Astrocyte (in vitro differentiated cells and primary cell): ENCODE data around the gene TGM1. TPM values are rescaled to one million over a fixed set of nuclear protein-coding genes. Genes with fewer than 3 reads are reported as not detected.
A peak's percentile ranks its signal among the peaks of the same experiment; 100 is the strongest.

ENCODE experiments used
- DNase-seq: peaks from one replicate; pipeline ENCODE4 v3.0.0-alpha.2; 2010; ENCODE audit warnings: low read depth
- FAIRE-seq: peaks from 2 replicates; lab custom pipeline; 2011; peaks lifted over from hg19 to GRCh38; lab: Jason Lieb, UNC
- H2AFZ ChIP-seq: 2 replicates; pipeline ENCODE4 v1.6.0; 2012; ENCODE audit warnings: low read depth, low read length, inconsistent platforms
- H3K27ac ChIP-seq: 2 replicates; pipeline ENCODE4 v1.5.1; 2011; ENCODE audit warnings: low read depth, low read length, inconsistent platforms
- H3K27me3 ChIP-seq: 2 replicates; pipeline ENCODE4 v1.6.0; 2011; ENCODE audit warnings: low read length, inconsistent platforms; ENCODE audit not compliant: insufficient read depth
- H3K36me3 ChIP-seq: 2 replicates; pipeline ENCODE4 v1.5.1; 2011; ENCODE audit warnings: low read length, inconsistent platforms; ENCODE audit not compliant: insufficient read depth
- H3K4me1 ChIP-seq: 2 replicates; pipeline ENCODE4 v1.5.1; 2011; ENCODE audit warnings: low read length, inconsistent platforms; ENCODE audit not compliant: insufficient read depth
- H3K4me2 ChIP-seq: 2 replicates; pipeline ENCODE4 v1.6.0; 2012; ENCODE audit warnings: low read length, inconsistent platforms
- H3K4me3 ChIP-seq: 2 replicates; pipeline ENCODE4 v1.5.1; 2011; ENCODE audit warnings: low read depth, mild to moderate bottlenecking, low read length, inconsistent platforms; ENCODE audit not compliant: insufficient read depth
- H3K79me2 ChIP-seq: 2 replicates; pipeline ENCODE4 v1.6.0; 2012; ENCODE audit warnings: mild to moderate bottlenecking, low read length, inconsistent platforms; ENCODE audit not compliant: insufficient read depth
- H3K9ac ChIP-seq: 2 replicates; pipeline ENCODE4 v1.6.0; 2012; ENCODE audit warnings: mild to moderate bottlenecking, low read length, inconsistent platforms
- H3K9me3 ChIP-seq: 2 replicates; pipeline ENCODE4 v1.5.1; 2012; ENCODE audit warnings: low read depth, mild to moderate bottlenecking, low read length, inconsistent platforms; ENCODE audit not compliant: insufficient read depth
- H4K20me1 ChIP-seq: 2 replicates; pipeline ENCODE4 v1.6.0; 2012; ENCODE audit warnings: low read length, inconsistent platforms; ENCODE audit not compliant: insufficient read depth
- H3K27ac Mint-ChIP-seq: one replicate; pipeline ENCODE4 v1.8.0; 2021; ENCODE audit warnings: mild to moderate bottlenecking, mixed read lengths; ENCODE audit not compliant: unreplicated experiment
- H3K27me3 Mint-ChIP-seq: one replicate; pipeline ENCODE4 v1.8.0; 2021; ENCODE audit warnings: low read depth, mixed read lengths; ENCODE audit not compliant: unreplicated experiment
- H3K36me3 Mint-ChIP-seq: one replicate; pipeline ENCODE4 v1.8.0; 2021; ENCODE audit warnings: low read depth, mixed read lengths; ENCODE audit not compliant: unreplicated experiment
- H3K4me1 Mint-ChIP-seq: one replicate; pipeline ENCODE4 v1.8.0; 2021; ENCODE audit warnings: low read depth, mixed read lengths; ENCODE audit not compliant: unreplicated experiment
- H3K4me3 Mint-ChIP-seq: one replicate; pipeline ENCODE4 v1.8.0; 2021; ENCODE audit warnings: mild to moderate bottlenecking, moderate library complexity, mixed read lengths; ENCODE audit not compliant: unreplicated experiment
- H3K9me3 Mint-ChIP-seq: one replicate; pipeline ENCODE4 v1.8.0; 2021; ENCODE audit warnings: mild to moderate bottlenecking, mixed read lengths; ENCODE audit not compliant: unreplicated experiment
- CTCF ChIP-seq: IDR thresholded peaks from 2 replicates; pipeline ENCODE4 v1.5.1; 2011; ENCODE audit warnings: low read depth, mild to moderate bottlenecking, inconsistent platforms, low read length, moderate library complexity; ENCODE audit not compliant: insufficient read depth
- EZH2 ChIP-seq: IDR thresholded peaks from 2 replicates; pipeline ENCODE4 v1.6.1; 2012; ENCODE audit warnings: mild to moderate bottlenecking, low read length, inconsistent platforms; ENCODE audit not compliant: insufficient read depth
- total RNA-seq: library from RNA; stranded (reverse); gene quantifications from 2 replicates; pipeline ENCODE4 v1.2.1, GENCODE V29; 2021

Gene TGM1
- total RNA-seq, 1 donor from 2014 or later: 3.8 TPM

GRCh38 chr14:24281636-24282035, 18.7 kb upstream of the TGM1 start:
- no peak overlapping the region for H3K27ac Mint-ChIP-seq
- H3K4me1 Mint-ChIP-seq: peaks cover 12% of the 10 kb centered on the region

GRCh38 chr14:24280797-24281460, 18.0 kb upstream of the TGM1 start:
- peaks cover 18% of the 10 kb centered on the region for H4K20me1 ChIP-seq
- DNase-seq (no peak), FAIRE-seq (no peak)
- H3K4me1 Mint-ChIP-seq: peaks cover 12% of the 10 kb centered on the region
- H3K9ac ChIP-seq: no peak overlapping the region
- H3K9me3 Mint-ChIP-seq: no peaks in the 10 kb centered on the region
- H3K36me3 Mint-ChIP-seq: peaks cover 20% of the 10 kb centered on the region
- H3K4me2 ChIP-seq: no peak overlapping the region
- H3K27ac ChIP-seq: no peak overlapping the region
- H3K36me3 ChIP-seq: no peaks in the 10 kb centered on the region
- no peak overlapping the region for H3K4me3 ChIP-seq
- no peaks in the 10 kb centered on the region for H3K27me3 ChIP-seq
- H2AFZ ChIP-seq: no peak overlapping the region
- H3K27me3 Mint-ChIP-seq: no peaks in the 10 kb centered on the region
- TF ChIP-seq CTCF: no peak
- TF ChIP-seq EZH2: no peak
- no peaks in the 10 kb centered on the region for H3K4me1 ChIP-seq
- H3K9me3 ChIP-seq: no peaks in the 10 kb centered on the region
- peak overlapping the region; percentile 84 for H3K27ac Mint-ChIP-seq
- no peaks in the 10 kb centered on the region for H3K79me2 ChIP-seq
- peak overlapping the region; percentile 16 for H3K4me3 Mint-ChIP-seq

More at GRCh38 chr14:24281636-24282035, 18.7 kb upstream of the TGM1 start:
- Histone ChIP-seq H3K27ac (no peak overlapping the region), H3K79me2 (no peaks in the 10 kb centered on the region), H3K27me3 (no peaks in the 10 kb centered on the region), H3K4me3 (no peak overlapping the region), H3K9ac (no peak overlapping the region), H2AFZ (no peak overlapping the region), H3K4me2 (no peak overlapping the region), H3K36me3 (no peaks in the 10 kb centered on the region), H4K20me1 (peaks cover 18% of the 10 kb centered on the region), H3K9me3 (no peaks in the 10 kb centered on the region), H3K4me1 (no peaks in the 10 kb centered on the region)
- Mint-ChIP-seq H3K9me3 (no peaks in the 10 kb centered on the region), H3K4me3 (no peak overlapping the region), H3K36me3 (peaks cover 20% of the 10 kb centered on the region), H3K27me3 (no peaks in the 10 kb centered on the region)
- FAIRE-seq (no peak), DNase-seq (no peak)
- TF ChIP-seq EZH2 (no peak), CTCF (no peak)
